Testis (tissue), 2 donors: ENCODE results near the gene PRLR.

Experiments
- CTCF ChIP-seq, 3 experiments: fragments of 450-650 bp in 2 of 3; fragments of 200-600 bp in 1 of 3; sonication (generic) in 1 of 3; IDR thresholded peaks; one replicate each; pipeline ENCODE4 v1.5.1; 2016 to 2019; ENCODE audit warnings: antibody characterized with exemption in 3 of 3, mild to moderate bottlenecking in 2 of 3, moderate library complexity in 1 of 3
- POLR2A ChIP-seq: fragments of 450-650 bp; IDR thresholded peaks from one replicate; pipeline ENCODE4 v1.6.1; 2017; ENCODE audit warnings: antibody characterized with exemption, mild to moderate bottlenecking, moderate library complexity

- TF ChIP-seq CTCF (IDR thresholded peaks at IDR 0.05) (no peak), POLR2A (no peak)
Measured at GRCh38 chr5:35058374-35058788, 171.9 kb downstream of the PRLR start.
